ENCODE measurements around the gene NRCAM. TPM values are rescaled to one million over a fixed set of nuclear protein-coding genes. Genes with fewer than 3 reads are reported as not detected.

The NRCAM gene
- polyA plus RNA-seq, 1 donor (not counting 4 experiments of a cell fraction or from before 2014, with no cell fraction given): 4.0 TPM

DNA sequence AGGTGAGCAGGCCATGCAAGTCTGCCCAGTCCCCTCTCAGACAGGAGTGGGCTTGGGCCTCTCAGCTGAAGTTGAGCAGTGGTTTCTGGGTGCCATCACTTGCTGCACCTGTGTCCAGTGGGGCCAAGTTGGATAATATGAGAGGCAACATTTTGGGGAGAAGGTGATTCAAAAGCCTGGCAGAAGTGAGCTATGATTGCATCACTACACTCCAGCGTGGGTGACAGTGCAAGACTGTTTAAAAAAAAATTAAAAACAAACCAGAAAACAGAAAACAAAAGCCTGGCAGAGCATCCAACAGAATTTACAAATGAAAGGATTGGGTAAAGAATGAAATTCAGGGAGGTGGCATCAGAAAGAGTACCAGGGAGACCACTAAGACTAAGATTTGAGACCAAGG lies 204.5 kb downstream of the NRCAM start:
- H2AFZ ChIP-seq (ENCODE audit: control insufficient read depth, low read length): no peak overlapping the region
- no peak overlapping the region for H3K4me3 ChIP-seq (ENCODE audit: control insufficient read depth in 2 of 3, extremely low read depth in 1 of 3, insufficient read depth in 2 of 3, low read depth in 1 of 3, low read length in 3 of 3)
- H3K9me3 ChIP-seq (ENCODE audit: control insufficient read depth, low read depth, low read length): no peaks in the 10 kb centered on the region
- H3K27me3 ChIP-seq (ENCODE audit: control insufficient read depth, extremely low read depth, insufficient read depth, low read length): no peaks in the 10 kb centered on the region
- no peaks in the 10 kb centered on the region for H3K9me1 ChIP-seq (ENCODE audit: control insufficient read depth, extremely low read depth, insufficient read depth, low read length)
- H3K27ac ChIP-seq (ENCODE audit: control insufficient read depth, insufficient read depth, low read length): no peak overlapping the region
- no peak overlapping the region for H3K9ac ChIP-seq (ENCODE audit: control insufficient read depth, extremely low read depth, insufficient read depth, low read length)
- H3K36me3 ChIP-seq (ENCODE audit: control insufficient read depth in 2 of 2, extremely low read depth in 1 of 2, insufficient read depth in 2 of 2, low read length in 2 of 2): no peaks in the 10 kb centered on the region
- DNase-seq (ENCODE audit: low read depth, low spot score): no peak
- TF ChIP-seq EZH2 (IDR thresholded peaks at IDR 0.05; ENCODE audit: low read length): no peak
- TF ChIP-seq, protein P1, sequence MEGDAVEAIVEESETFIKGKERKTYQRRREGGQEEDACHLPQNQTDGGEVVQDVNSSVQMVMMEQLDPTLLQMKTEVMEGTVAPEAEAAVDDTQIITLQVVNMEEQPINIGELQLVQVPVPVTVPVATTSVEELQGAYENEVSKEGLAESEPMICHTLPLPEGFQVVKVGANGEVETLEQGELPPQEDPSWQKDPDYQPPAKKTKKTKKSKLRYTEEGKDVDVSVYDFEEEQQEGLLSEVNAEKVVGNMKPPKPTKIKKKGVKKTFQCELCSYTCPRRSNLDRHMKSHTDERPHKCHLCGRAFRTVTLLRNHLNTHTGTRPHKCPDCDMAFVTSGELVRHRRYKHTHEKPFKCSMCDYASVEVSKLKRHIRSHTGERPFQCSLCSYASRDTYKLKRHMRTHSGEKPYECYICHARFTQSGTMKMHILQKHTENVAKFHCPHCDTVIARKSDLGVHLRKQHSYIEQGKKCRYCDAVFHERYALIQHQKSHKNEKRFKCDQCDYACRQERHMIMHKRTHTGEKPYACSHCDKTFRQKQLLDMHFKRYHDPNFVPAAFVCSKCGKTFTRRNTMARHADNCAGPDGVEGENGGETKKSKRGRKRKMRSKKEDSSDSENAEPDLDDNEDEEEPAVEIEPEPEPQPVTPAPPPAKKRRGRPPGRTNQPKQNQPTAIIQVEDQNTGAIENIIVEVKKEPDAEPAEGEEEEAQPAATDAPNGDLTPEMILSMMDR (optimal IDR thresholded peaks at IDR 0.05 in 1 of 3, IDR thresholded peaks at IDR 0.05 in 1 of 3, conservative IDR thresholded peaks at IDR 0.05 in 1 of 3; ENCODE audit: extremely low read depth in 1 of 3, insufficient read depth in 2 of 3, low read length in 3 of 3): no peak
- no peaks in the 10 kb centered on the region for H4K20me1 ChIP-seq (ENCODE audit: control insufficient read depth, extremely low read depth, insufficient read depth, low read length)
- dilution Hi-C loops (cut with MboI; ENCODE audit: extremely low pct_ligation_motif_present, low sequenced_read_pairs): no loop called here
- FAIRE-seq: no peak
- no peaks in the 10 kb centered on the region for H3K79me2 ChIP-seq (ENCODE audit: control insufficient read depth, insufficient read depth, low read length)
- no peak overlapping the region for H3K4me2 ChIP-seq (ENCODE audit: control insufficient read depth, extremely low read depth, insufficient read depth, low read depth, low read length)
- H3K4me1 ChIP-seq (ENCODE audit: control insufficient read depth, extremely low read depth, insufficient read depth, low read length): peaks cover 6% of the 10 kb centered on the region

DNA sequence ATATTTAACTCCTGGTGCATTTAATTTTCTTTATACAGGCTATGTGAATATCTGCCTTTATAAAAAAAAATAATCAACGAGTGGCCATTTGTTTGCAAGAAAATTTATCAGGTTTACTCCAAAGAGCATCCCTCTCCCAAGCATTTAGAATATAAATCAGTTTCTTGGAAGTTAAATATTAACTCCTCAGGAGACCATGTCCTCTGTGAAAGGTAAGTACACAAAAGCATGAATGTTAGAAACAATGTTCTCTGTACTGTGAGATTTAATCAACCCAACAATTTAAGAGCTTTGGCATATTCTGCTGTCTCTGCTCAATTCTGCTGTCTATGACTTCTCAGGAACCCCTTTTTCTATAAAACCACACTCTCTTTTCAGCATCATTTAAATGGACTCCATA lies 206.8 kb downstream of the NRCAM start:
- Histone ChIP-seq H3K9me3 (ENCODE audit: control insufficient read depth, low read depth, low read length) (no peaks in the 10 kb centered on the region), H3K79me2 (ENCODE audit: control insufficient read depth, insufficient read depth, low read length) (no peaks in the 10 kb centered on the region), H3K9ac (ENCODE audit: control insufficient read depth, extremely low read depth, insufficient read depth, low read length) (no peak overlapping the region), H3K4me2 (ENCODE audit: control insufficient read depth, extremely low read depth, insufficient read depth, low read depth, low read length) (no peak overlapping the region), H3K4me3 (ENCODE audit: control insufficient read depth in 2 of 3, extremely low read depth in 1 of 3, insufficient read depth in 2 of 3, low read depth in 1 of 3, low read length in 3 of 3) (no peak overlapping the region), H4K20me1 (ENCODE audit: control insufficient read depth, extremely low read depth, insufficient read depth, low read length) (no peaks in the 10 kb centered on the region), H3K4me1 (ENCODE audit: control insufficient read depth, extremely low read depth, insufficient read depth, low read length) (peaks cover 15% of the 10 kb centered on the region), H3K27ac (ENCODE audit: control insufficient read depth, insufficient read depth, low read length) (no peak overlapping the region), H2AFZ (ENCODE audit: control insufficient read depth, low read length) (no peak overlapping the region), H3K9me1 (ENCODE audit: control insufficient read depth, extremely low read depth, insufficient read depth, low read length) (no peaks in the 10 kb centered on the region), H3K27me3 (ENCODE audit: control insufficient read depth, extremely low read depth, insufficient read depth, low read length) (no peaks in the 10 kb centered on the region), H3K36me3 (ENCODE audit: control insufficient read depth in 2 of 2, extremely low read depth in 1 of 2, insufficient read depth in 2 of 2, low read length in 2 of 2) (no peaks in the 10 kb centered on the region)
- DNase-seq (ENCODE audit: low read depth, low spot score) (no peak), FAIRE-seq (no peak)
- dilution Hi-C loops (cut with MboI; ENCODE audit: extremely low pct_ligation_motif_present, low sequenced_read_pairs): no loop called here
- TF ChIP-seq, protein P1 (optimal IDR thresholded peaks at IDR 0.05 in 1 of 3, IDR thresholded peaks at IDR 0.05 in 1 of 3, conservative IDR thresholded peaks at IDR 0.05 in 1 of 3; ENCODE audit: extremely low read depth in 1 of 3, insufficient read depth in 2 of 3, low read length in 3 of 3): no peak
- no peak for TF ChIP-seq EZH2 (IDR thresholded peaks at IDR 0.05; ENCODE audit: low read length)

Data from keratinocyte (primary cell).